Umbilical cord (tissue), 2 donors: ENCODE results near the gene NDUFA12. TPM values are rescaled to one million over a fixed set of nuclear protein-coding genes. Genes with fewer than 3 reads are reported as not detected.

Experiments
- DNase-seq: peaks from one replicate; pipeline ENCODE4 v3.0.0-alpha.2; 2015; ENCODE audit warnings: low spot score
- total RNA-seq: library from RNA; depleted of rRNA; stranded (reverse); fragments of >200 nt; gene quantifications from one replicate; pipeline ENCODE4 v1.2.3, GENCODE V29; 2014; ENCODE audit warnings: low replicate concordance; ENCODE audit not compliant: insufficient read depth

The NDUFA12 gene
- total RNA-seq, 1 donor from 2014 or later = 80.7 TPM

DNA sequence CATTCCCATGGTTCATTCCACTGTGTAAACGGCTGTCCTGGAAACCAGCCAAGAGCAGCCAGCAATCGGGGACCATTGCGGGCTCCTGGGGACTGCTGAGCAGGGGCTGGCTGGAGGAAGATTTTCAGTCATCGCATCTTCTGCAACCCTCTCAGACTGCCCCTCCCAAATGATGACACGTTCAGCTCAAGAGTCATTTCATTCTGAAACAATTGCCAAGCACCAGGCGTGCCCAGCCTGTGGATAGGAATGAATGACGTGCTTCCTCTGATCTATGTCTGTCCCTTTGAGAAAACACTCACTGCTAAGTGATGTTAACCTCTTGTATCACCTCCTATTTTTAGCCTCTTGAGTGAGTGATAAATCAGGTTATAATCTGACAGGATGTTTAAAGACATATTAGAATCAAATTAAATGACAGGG lies 62.0 kb downstream of the NDUFA12 start:
- peak; percentile 61 for DNase-seq

DNA sequence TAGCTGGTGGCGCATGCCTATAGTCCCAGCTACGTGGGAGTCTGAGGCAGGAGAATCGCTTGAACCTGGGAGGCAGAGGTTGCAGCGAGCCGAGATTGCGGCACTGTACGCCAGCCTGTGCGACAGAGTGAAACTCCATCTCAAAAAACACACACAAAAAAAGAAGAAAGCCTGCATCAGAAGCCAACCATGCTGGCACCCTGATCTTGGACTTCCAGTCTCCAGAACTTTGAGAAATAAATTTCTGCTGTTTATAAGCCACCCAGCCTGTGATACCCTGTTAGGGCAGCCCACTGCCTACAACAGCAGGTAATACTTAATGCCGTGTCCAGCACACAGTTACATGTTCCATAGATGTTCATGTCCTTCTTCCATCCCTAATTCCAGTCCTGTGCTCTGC lies 62.7 kb downstream of the NDUFA12 start:
- DNase-seq = no peak

DNA sequence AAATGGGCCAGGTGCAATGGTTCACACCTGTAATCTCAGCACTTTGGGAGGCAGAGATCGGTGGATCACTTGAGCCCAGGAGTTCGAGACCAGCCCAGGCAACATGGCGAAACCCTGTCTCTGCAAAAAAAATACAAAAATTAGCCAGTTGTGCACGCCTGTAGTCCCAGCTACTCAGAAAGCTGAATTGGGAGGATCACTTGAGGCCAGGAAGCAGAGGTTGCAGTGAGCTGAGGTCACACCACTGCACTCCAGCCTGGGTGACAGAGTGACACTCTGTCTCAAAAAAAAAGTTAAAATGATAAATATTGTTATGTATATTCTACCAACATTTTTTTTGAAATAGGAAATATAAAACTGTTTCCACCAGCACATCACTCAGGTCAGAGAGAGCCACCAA lies 64.9 kb downstream of the NDUFA12 start:
- no peak for DNase-seq

DNA sequence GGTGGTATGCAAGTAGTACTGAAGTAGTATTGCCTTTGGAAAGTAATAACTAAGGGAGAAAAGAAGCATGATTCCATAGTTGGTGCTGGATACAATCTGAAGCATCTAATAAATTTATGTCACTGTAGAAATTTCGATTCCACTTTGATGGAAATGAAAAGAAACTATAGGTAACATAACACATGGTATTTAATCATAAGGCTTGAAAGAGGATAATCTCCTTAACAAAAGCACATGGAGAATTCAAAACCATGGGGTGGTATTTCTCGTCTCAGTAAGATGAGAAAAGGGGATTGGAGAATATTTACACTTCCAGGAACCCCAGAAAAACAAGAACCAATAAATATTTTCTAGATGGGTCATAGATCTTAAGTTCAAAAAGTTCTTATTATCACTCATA lies 72.7 kb downstream of the NDUFA12 start:
- no peak for DNase-seq

DNA sequence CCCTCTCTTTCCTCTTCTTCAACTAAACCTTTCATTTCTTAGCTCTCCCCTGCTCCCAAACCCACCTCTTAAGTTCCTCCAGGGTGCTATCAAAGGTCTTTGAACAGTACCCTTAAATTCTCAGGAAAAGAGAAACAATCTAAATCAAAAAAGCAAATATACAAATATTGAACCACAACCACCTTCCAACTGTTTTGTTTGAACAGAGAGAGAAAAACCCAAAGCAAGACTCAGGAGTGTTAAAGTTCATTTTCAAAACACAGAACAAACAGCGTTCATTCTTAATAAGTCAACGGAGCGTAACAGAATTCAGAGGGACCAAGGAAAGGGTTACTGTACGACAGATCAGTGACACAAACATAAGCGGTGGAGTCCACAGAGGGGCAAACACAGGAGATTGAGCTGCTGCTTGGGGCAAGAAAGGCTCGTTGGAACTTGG lies 73.3 kb downstream of the NDUFA12 start:
- DNase-seq = no peak

DNA sequence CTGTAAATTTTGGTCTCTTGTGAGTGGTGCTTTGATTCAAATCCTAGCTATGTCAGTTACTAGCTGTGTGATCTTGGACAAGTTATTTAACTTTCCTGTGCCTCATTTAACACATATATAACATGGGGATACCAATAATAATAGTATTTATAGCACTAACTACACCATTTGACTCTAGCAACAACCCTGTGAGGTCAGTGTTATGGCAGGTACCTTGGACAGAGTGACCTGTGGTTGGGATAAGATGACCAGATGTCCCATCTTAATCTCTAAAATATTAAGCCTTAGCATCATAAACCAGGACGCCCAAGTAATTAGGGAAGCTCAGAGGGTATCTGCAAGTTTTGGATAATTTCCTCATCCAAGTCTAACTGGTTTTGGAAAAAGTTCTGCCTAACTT lies 73.7 kb downstream of the NDUFA12 start:
- no peak for DNase-seq

DNA sequence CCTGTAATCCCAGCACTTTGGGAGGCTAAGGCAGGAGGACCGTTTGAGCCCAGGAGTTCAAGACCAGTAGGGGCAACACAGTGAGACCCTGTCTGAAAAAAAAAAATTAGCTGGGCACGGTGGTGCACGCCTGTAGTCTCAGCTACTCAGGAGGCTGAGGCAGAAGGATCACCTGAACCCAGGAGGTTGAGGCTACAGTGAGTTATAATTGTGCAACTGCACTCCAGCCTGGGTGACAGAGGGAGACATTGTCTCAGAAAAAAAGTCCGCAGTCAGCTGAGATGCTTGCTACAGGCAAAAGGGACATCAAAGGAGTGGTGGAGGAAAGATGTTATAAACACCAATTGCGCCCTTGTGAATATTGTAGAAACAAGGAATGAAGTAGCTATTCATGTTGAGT lies 77.8 kb downstream of the NDUFA12 start:
- DNase-seq = no peak

DNA sequence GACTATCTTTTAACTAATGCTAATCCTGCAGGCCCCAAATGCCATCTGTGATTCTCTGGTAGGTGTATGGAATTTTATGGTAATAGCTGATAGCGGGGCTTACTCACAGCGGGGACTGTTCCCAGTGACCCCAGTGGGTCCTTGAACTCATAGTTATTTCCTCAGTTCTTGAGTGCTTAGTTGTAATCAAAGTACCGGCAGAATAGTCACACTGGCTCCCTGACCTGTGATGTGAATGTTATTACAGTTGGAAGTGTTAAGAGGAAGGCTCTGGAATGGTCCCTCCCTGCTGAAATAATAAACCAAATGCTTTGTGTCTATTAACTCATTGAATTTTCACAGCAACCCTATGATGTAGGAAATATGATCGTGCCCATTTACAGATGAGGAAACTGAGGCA lies 78.3 kb downstream of the NDUFA12 start:
- no peak for DNase-seq

DNA sequence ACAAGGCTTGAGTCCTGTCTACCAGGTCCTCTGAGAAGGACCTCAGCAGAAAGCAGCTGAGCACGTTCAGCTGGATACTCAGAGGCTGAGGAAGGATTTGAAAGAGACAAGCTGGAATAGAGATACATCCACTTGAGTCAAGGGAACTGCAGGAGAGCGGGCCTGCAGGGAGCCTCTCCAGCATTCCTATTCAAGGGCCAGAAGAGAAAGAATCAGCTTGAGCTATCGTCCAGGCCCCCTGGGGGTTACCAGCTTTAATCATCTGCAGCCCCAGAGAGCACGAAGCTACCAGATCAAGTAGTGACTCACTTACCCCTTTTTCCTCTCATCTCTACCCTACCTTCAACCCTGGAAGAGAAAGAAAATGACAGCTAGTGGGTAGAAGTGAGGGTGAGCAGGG lies 80.9 kb downstream of the NDUFA12 start:
- DNase-seq = no peak

Other genes starting within 250 kb of the NDUFA12 start
- gene NR2C1, start 69.9 kb upstream of the NDUFA12 start, total RNA-seq = 22.1 TPM
- 10.1 TPM for gene FGD6, start 213.8 kb upstream of the NDUFA12 start, total RNA-seq
- 94.4 TPM for gene VEZT, start 214.1 kb upstream of the NDUFA12 start, total RNA-seq